IPS-18a (cell line): Measurements from ENCODE around the gene KANK3.
A peak's percentile ranks its signal among the peaks of the same experiment; 100 is the strongest.

ENCODE experiments used
- H3K27ac ChIP-seq: one replicate; pipeline ENCODE4 v1.5.1; 2013; ENCODE audit warnings: low read length
- H3K27me3 ChIP-seq: one replicate; pipeline ENCODE4 v1.6.1; 2013; ENCODE audit warnings: mild to moderate bottlenecking, low read length; ENCODE audit not compliant: control insufficient read depth, insufficient read depth
- H3K36me3 ChIP-seq: one replicate; pipeline ENCODE4 v1.6.1; 2013; ENCODE audit warnings: low read depth, low read length; ENCODE audit not compliant: control insufficient read depth
- H3K4me1 ChIP-seq: one replicate; pipeline ENCODE4 v1.6.1; 2013; ENCODE audit warnings: low read depth, low read length; ENCODE audit not compliant: control insufficient read depth
- H3K4me3 ChIP-seq: one replicate; pipeline ENCODE4 v1.5.1; 2013; ENCODE audit warnings: low read length
- H3K9ac ChIP-seq: one replicate; pipeline ENCODE4 v1.6.1; 2013; ENCODE audit warnings: mild to moderate bottlenecking, low read length, moderate library complexity
- H3K9me3 ChIP-seq: one replicate; pipeline ENCODE4 v1.6.1; 2013; ENCODE audit warnings: low read depth, low read length; ENCODE audit not compliant: control insufficient read depth

Gene KANK3

GRCh38 chr19:8333767-8334457, 9.2 kb downstream of the KANK3 start:
- no peak overlapping the region for H3K9ac ChIP-seq
- peaks cover 57% of the 10 kb centered on the region for H3K27me3 ChIP-seq
- H3K36me3 ChIP-seq = no peaks in the 10 kb centered on the region
- no peak overlapping the region for H3K27ac ChIP-seq
- no peaks in the 10 kb centered on the region for H3K9me3 ChIP-seq
- no peaks in the 10 kb centered on the region for H3K4me1 ChIP-seq
- H3K4me3 ChIP-seq = peak overlapping the region; percentile 40

GRCh38 chr19:8332976-8333766, 9.9 kb downstream of the KANK3 start:
- H3K4me3 ChIP-seq = peak overlapping the region; percentile 40
- H3K27ac ChIP-seq = no peak overlapping the region
- no peaks in the 10 kb centered on the region for H3K4me1 ChIP-seq
- no peaks in the 10 kb centered on the region for H3K9me3 ChIP-seq
- no peaks in the 10 kb centered on the region for H3K36me3 ChIP-seq
- H3K27me3 ChIP-seq = peaks cover 57% of the 10 kb centered on the region
- no peak overlapping the region for H3K9ac ChIP-seq

GRCh38 chr19:8331263-8331845, 11.7 kb downstream of the KANK3 start:
- Histone ChIP-seq H3K27me3 (peaks cover 50% of the 10 kb centered on the region), H3K27ac (no peak overlapping the region), H3K36me3 (no peaks in the 10 kb centered on the region), H3K9me3 (no peaks in the 10 kb centered on the region), H3K4me1 (no peaks in the 10 kb centered on the region), H3K4me3 (no peak overlapping the region), H3K9ac (no peak overlapping the region)

DNA sequence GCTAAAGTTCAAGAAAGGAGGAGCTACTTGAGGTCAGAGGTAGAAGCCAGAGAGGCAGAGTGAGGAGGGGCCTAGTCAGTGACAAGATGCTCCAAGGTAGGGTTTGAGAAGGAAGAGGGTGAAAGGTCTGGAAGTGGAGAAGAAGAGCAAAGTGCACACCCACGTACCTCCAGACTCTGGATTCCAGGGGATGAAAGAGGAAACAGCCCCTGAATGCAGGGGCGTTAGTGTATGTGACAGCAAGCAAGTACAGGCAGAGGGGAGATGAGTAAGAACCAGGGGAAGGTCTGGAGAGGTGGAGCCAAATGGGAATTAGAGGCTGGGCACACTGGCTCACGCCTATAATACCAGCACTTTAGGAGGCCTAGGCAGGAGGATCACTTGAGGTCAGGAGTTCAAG, 13.1 kb downstream of the KANK3 start:
- no peaks in the 10 kb centered on the region for H3K4me1 ChIP-seq
- no peak overlapping the region for H3K4me3 ChIP-seq
- no peaks in the 10 kb centered on the region for H3K9me3 ChIP-seq
- H3K27ac ChIP-seq = no peak overlapping the region
- no peak overlapping the region for H3K9ac ChIP-seq
- peaks cover 36% of the 10 kb centered on the region for H3K27me3 ChIP-seq
- H3K36me3 ChIP-seq = no peaks in the 10 kb centered on the region

- Histone ChIP-seq H3K27ac (no peak overlapping the region), H3K4me3 (no peak overlapping the region), H3K4me1 (peaks cover 3% of the 10 kb centered on the region), H3K27me3 (no peaks in the 10 kb centered on the region), H3K9me3 (no peaks in the 10 kb centered on the region), H3K9ac (no peak overlapping the region), H3K36me3 (peaks cover 19% of the 10 kb centered on the region)
Measured at GRCh38 chr19:8325454-8325853, 17.6 kb downstream of the KANK3 start.

- Histone ChIP-seq H3K9ac (no peak overlapping the region), H3K27me3 (no peaks in the 10 kb centered on the region), H3K27ac (no peak overlapping the region), H3K36me3 (peaks cover 19% of the 10 kb centered on the region), H3K4me1 (peaks cover 6% of the 10 kb centered on the region), H3K9me3 (no peaks in the 10 kb centered on the region), H3K4me3 (no peak overlapping the region)
Measured at GRCh38 chr19:8324186-8325050, 18.6 kb downstream of the KANK3 start.

- H3K9ac ChIP-seq = no peak overlapping the region
- H3K27me3 ChIP-seq = no peaks in the 10 kb centered on the region
- no peak overlapping the region for H3K27ac ChIP-seq
- H3K4me3 ChIP-seq = no peak overlapping the region
- H3K9me3 ChIP-seq = no peaks in the 10 kb centered on the region
- H3K36me3 ChIP-seq = peaks cover 19% of the 10 kb centered on the region
- peaks cover 6% of the 10 kb centered on the region for H3K4me1 ChIP-seq
Measured at GRCh38 chr19:8323781-8324185, 19.3 kb downstream of the KANK3 start.

DNA sequence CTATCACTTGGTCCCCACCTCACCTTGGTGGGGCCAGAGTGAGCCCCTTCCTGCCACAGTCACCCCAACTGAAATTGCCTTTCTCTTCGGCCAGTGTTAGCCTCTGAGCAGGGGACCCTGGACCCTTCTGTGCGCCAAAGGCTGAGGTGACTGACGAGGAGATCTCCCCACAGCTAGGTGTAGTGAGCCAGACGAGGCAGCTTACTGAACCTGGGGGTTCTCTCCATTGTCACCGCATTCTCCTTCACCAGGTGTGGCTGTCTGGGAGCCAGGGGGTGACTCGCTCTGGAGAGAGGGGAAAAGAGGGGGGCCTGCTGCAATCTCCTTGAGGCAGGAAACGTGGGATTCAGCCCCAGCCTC, 20.4 kb downstream of the KANK3 start:
- H3K27ac ChIP-seq = no peak overlapping the region
- H3K9me3 ChIP-seq = no peaks in the 10 kb centered on the region
- H3K36me3 ChIP-seq = peaks cover 19% of the 10 kb centered on the region
- H3K4me1 ChIP-seq = peaks cover 6% of the 10 kb centered on the region
- H3K4me3 ChIP-seq = peak overlapping the region; percentile 99
- H3K9ac ChIP-seq = peak overlapping the region; percentile 99
- no peaks in the 10 kb centered on the region for H3K27me3 ChIP-seq

- Histone ChIP-seq H3K27ac (peak overlapping the region; percentile 83), H3K27me3 (no peaks in the 10 kb centered on the region), H3K4me3 (peak overlapping the region; percentile 99), H3K9me3 (no peaks in the 10 kb centered on the region), H3K36me3 (peaks cover 19% of the 10 kb centered on the region), H3K9ac (peak overlapping the region; percentile 99), H3K4me1 (peaks cover 6% of the 10 kb centered on the region)
Measured at GRCh38 chr19:8321986-8322637, 20.9 kb downstream of the KANK3 start.

- Histone ChIP-seq H3K4me3 (peak within 1 kb of the TSS; percentile 99), H3K27me3 (no peaks in the 10 kb centered on the region), H3K36me3 (peaks cover 19% of the 10 kb centered on the region), H3K9ac (peak within 1 kb of the TSS; percentile 99), H3K9me3 (no peaks in the 10 kb centered on the region), H3K27ac (peak within 1 kb of the TSS; percentile 95), H3K4me1 (peaks cover 9% of the 10 kb centered on the region)
Measured at GRCh38 chr19:8321067-8321985, 21.7 kb downstream of the KANK3 start, which contains the start of the genes NDUFA7 and RPS28. TSS of gene NDUFA7 (minus strand) at chr19:8321375. CDS start at chr19:8321358, 17 bp downstream. TSS of gene RPS28 (plus strand) at chr19:8321496. CDS start at chr19:8321531, 35 bp downstream.
